Measurements from ENCODE around the gene GP2.

GP2 gene

GRCh38 chr16:20262248-20262647 lies 65.1 kb downstream of the GP2 start:
- TF ChIP-seq POLR2AphosphoS5 (IDR thresholded peaks at IDR 0.05; ENCODE audit: borderline replicate concordance, low read depth, low read length) (no peak), EZH2 (IDR thresholded peaks at IDR 0.05) (no peak), FOXP2 (optimal IDR thresholded peaks at IDR 0.05; ENCODE audit: control extremely low read depth, extremely low read length, insufficient read depth) (no peak)
- H3K27ac ChIP-seq = no peak overlapping the region
- DNase-seq (ENCODE audit: low read depth, low spot score) = no peak
- no peak overlapping the region for H3K9ac ChIP-seq (ENCODE audit: insufficient read length)
- no peaks in the 10 kb centered on the region for H3K9me3 ChIP-seq (ENCODE audit: low read depth, low read length)
- H3K36me3 ChIP-seq (ENCODE audit: insufficient read depth, low read length) = no peaks in the 10 kb centered on the region
- H3K4me3 ChIP-seq = no peak overlapping the region

GRCh38 chr16:20260215-20261009 lies 66.9 kb downstream of the GP2 start:
- no peak for DNase-seq (ENCODE audit: low read depth, low spot score)
- Histone ChIP-seq H3K4me3 (no peak overlapping the region), H3K9ac (ENCODE audit: insufficient read length) (no peak overlapping the region), H3K9me3 (ENCODE audit: low read depth, low read length) (no peaks in the 10 kb centered on the region), H3K36me3 (ENCODE audit: insufficient read depth, low read length) (no peaks in the 10 kb centered on the region), H3K27ac (no peak overlapping the region)
- no peak for TF ChIP-seq FOXP2 (optimal IDR thresholded peaks at IDR 0.05; ENCODE audit: control extremely low read depth, extremely low read length, insufficient read depth)
